C4-2B (cell line): ENCODE data around the gene ABCG2.

Experiments
- CTCF ChIP-seq: fragments of 450-650 bp; conservative IDR thresholded peaks from 2 replicates; pipeline ENCODE4 v1.5.1; 2017; ENCODE audit warnings: mild to moderate bottlenecking
- ZFX ChIP-seq: fragments of 450-650 bp; IDR thresholded peaks from 2 replicates; pipeline ENCODE4 v1.6.1; 2017

GRCh38 chr4:88137112-88137511, 21.3 kb downstream of the ABCG2 start:
- TF ChIP-seq CTCF (no peak), ZFX (no peak)
